K562 treated with DMSO at 1 percent for 12 hours (cell line): Measurements from ENCODE around the gene SLC25A33. TPM values are rescaled to one million over a fixed set of nuclear protein-coding genes. Genes with fewer than 3 reads are reported as not detected.

Experiments used
- total RNA-seq: library from RNA; unstranded; fragments of 300-600 nt; gene quantifications from 2 replicates; pipeline ENCODE4 v1.2.3, GENCODE V29; 2022; ENCODE audit not compliant: insufficient read depth

The SLC25A33 gene
- total RNA-seq: 10.9 and 13.4 TPM in 2 replicates

GRCh38 chr1:9539165-9539828, at the start of gene SLC25A33:
Gene SLC25A33 (plus strand): TSS chr1:9539465. CDS start chr1:9539692, 227 bp downstream.

GRCh38 chr1:9588551-9589143, 49.4 kb downstream of the SLC25A33 start, which contains the start of gene TMEM201:
Gene TMEM201 (plus strand): TSS chr1:9588911. CDS start chr1:9588931, 20 bp downstream.

Other genes with a start within 250 kb of the SLC25A33 start
- 0.75 and 1.6 TPM in 2 replicates for gene SPSB1, start 246.6 kb upstream of the SLC25A33 start, total RNA-seq
- 10.9 and 22.6 TPM in 2 replicates for gene TMEM201, start 49.4 kb downstream of the SLC25A33 start, total RNA-seq
- 19.3 and 44.3 TPM in 2 replicates for gene PIK3CD, start 112.3 kb downstream of the SLC25A33 start, total RNA-seq